ENCODE measurements around the gene DHRSX.

Gene DHRSX

GRCh38 chrX:2410279-2411020 lies 90.3 kb downstream of the DHRSX start:
- H3K27ac ChIP-seq: no peak overlapping the region
- H3K9me3 ChIP-seq: no peaks in the 10 kb centered on the region
- no peak for TF ChIP-seq CTCF (IDR thresholded peaks at IDR 0.05)
- H3K36me3 ChIP-seq: peaks cover 15% of the 10 kb centered on the region
- H3K4me3 ChIP-seq (ENCODE audit: low read depth in 1 of 2, low read length in 1 of 2): no peak overlapping the region
- H3K27me3 ChIP-seq: no peaks in the 10 kb centered on the region
- H3K4me1 ChIP-seq (ENCODE audit: control insufficient read depth in 1 of 2, insufficient read depth in 1 of 2, low read depth in 1 of 2, low read length in 1 of 2): no peaks in the 10 kb centered on the region

DNA sequence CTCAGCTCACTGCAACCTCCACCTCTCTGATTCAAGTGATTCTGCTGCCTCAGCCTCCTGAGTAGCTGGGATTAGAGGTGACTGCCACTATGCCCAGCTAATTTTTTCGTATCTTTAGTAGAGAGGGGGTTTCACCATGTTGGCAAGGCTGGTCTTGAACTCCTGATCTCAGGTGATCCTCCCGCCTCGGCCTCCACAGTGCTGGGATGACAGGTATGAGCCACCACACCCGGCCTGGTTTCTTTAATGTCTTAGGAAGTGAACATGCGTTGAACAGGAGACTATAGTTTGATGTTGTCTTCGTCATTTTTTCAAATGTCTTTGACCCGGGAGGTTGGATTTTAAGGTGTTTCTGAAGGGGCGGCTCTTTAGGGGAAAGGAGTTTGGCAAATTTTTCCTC lies 91.0 kb downstream of the DHRSX start:
- Histone ChIP-seq H3K27ac (no peak overlapping the region), H3K4me1 (ENCODE audit: control insufficient read depth in 1 of 2, insufficient read depth in 1 of 2, low read depth in 1 of 2, low read length in 1 of 2) (no peaks in the 10 kb centered on the region), H3K27me3 (no peaks in the 10 kb centered on the region), H3K36me3 (peaks cover 16% of the 10 kb centered on the region), H3K9me3 (no peaks in the 10 kb centered on the region), H3K4me3 (ENCODE audit: low read depth in 1 of 2, low read length in 1 of 2) (no peak overlapping the region)
- TF ChIP-seq CTCF (IDR thresholded peaks at IDR 0.05): no peak

DNA sequence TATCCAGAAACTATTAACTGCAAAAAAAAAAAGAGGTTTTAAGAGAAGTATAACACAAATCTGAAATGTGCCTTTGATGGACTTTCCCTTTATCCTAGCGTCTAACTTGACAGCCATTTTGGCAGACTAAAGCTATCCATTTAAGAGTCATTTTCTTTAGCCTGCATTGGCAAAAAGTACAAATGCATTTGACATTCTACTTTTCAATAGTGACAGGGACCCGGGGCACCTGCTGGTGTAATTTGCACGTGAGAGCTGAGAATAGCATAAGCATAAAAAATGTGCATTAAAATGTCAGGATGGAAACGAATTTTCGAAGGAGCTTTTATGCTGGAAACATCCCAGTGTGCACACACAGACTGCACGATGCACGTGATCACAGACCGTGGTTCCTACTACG lies 91.9 kb downstream of the DHRSX start:
- peaks cover 16% of the 10 kb centered on the region for H3K36me3 ChIP-seq
- H3K9me3 ChIP-seq: no peaks in the 10 kb centered on the region

GRCh38 chrX:2406891-2407518 lies 93.8 kb downstream of the DHRSX start:
- Histone ChIP-seq H3K27me3 (no peaks in the 10 kb centered on the region), H3K9me3 (no peaks in the 10 kb centered on the region), H3K27ac (no peak overlapping the region), H3K36me3 (peaks cover 22% of the 10 kb centered on the region), H3K4me1 (ENCODE audit: control insufficient read depth in 1 of 2, insufficient read depth in 1 of 2, low read depth in 1 of 2, low read length in 1 of 2) (no peaks in the 10 kb centered on the region), H3K4me3 (ENCODE audit: low read depth in 1 of 2, low read length in 1 of 2) (no peak overlapping the region)
- TF ChIP-seq CTCF (IDR thresholded peaks at IDR 0.05): no peak

More for the DNA sequence above, 91.9 kb downstream of the DHRSX start:
- no peak overlapping the region for H3K27ac ChIP-seq
- TF ChIP-seq CTCF (IDR thresholded peaks at IDR 0.05): no peak
- H3K27me3 ChIP-seq: no peaks in the 10 kb centered on the region
- H3K4me3 ChIP-seq (ENCODE audit: low read depth in 1 of 2, low read length in 1 of 2): no peak overlapping the region
- no peaks in the 10 kb centered on the region for H3K4me1 ChIP-seq (ENCODE audit: control insufficient read depth in 1 of 2, insufficient read depth in 1 of 2, low read depth in 1 of 2, low read length in 1 of 2)

- Histone ChIP-seq H3K27me3 (no peaks in the 10 kb centered on the region), H3K36me3 (peaks cover 26% of the 10 kb centered on the region), H3K4me3 (ENCODE audit: low read depth in 1 of 2, low read length in 1 of 2) (no peak overlapping the region), H3K27ac (no peak overlapping the region), H3K9me3 (no peaks in the 10 kb centered on the region), H3K4me1 (ENCODE audit: control insufficient read depth in 1 of 2, insufficient read depth in 1 of 2, low read depth in 1 of 2, low read length in 1 of 2) (no peaks in the 10 kb centered on the region)
- no peak for TF ChIP-seq CTCF (IDR thresholded peaks at IDR 0.05)
Measured at GRCh38 chrX:2404776-2405175, 96.0 kb downstream of the DHRSX start.
